H1 (cell line): ENCODE results near the gene CD44. TPM values are rescaled to one million over a fixed set of nuclear protein-coding genes. Genes with fewer than 3 reads are reported as not detected.

Experiments
- CTCF ChIA-PET: fragments of 300-600 bp; sonication (Branson Sonifier 250); formaldehyde crosslinking; loops from one replicate; lab custom pipeline; 2021; ENCODE audit not compliant: partially characterized antibody; lab: Charles Lee
- POLR2A ChIA-PET: fragments of 300-600 bp; sonication (Branson Sonifier 250); formaldehyde crosslinking; loops from one replicate; lab custom pipeline; 2021; ENCODE audit warnings: inconsistent platforms; ENCODE audit not compliant: partially characterized antibody; lab: Charles Lee
- DNase-seq, 2 experiments: peaks; one replicate each; pipeline versions ENCODE4 v3.0.0 to v3.0.0-alpha.2; 2010 to 2022; ENCODE audit warnings: low spot score in 2 of 2, low read depth in 1 of 2, mixed read lengths in 1 of 2
- FAIRE-seq: peaks from 2 replicates; lab custom pipeline; 2011; peaks lifted over from hg19 to GRCh38; lab: Jason Lieb, UNC
- H2AFZ ChIP-seq: 2 replicates; pipeline ENCODE4 v1.8.1; 2012; ENCODE audit warnings: low read length, inconsistent platforms
- H2AK5ac ChIP-seq: 2 replicates; pipeline ENCODE4 v1.6.1; 2013; ENCODE audit warnings: low read depth, low read length
- H2BK120ac ChIP-seq: replicated peaks from 2 replicates; pipeline ENCODE3; 2013; ENCODE audit warnings: low read depth, low read length, inconsistent platforms
- H2BK12ac ChIP-seq: 2 replicates; pipeline ENCODE4 v1.6.1; 2013; ENCODE audit warnings: low read depth, low read length
- H2BK15ac ChIP-seq: 2 replicates; pipeline ENCODE4 v1.6.1; 2013; ENCODE audit warnings: low read length
- H2BK20ac ChIP-seq: 2 replicates; pipeline ENCODE4 v1.6.1; 2013; ENCODE audit warnings: low read length
- H2BK5ac ChIP-seq: 2 replicates; pipeline ENCODE4 v1.6.1; 2013; ENCODE audit warnings: low read depth, low read length
- H3K14ac ChIP-seq: 2 replicates; pipeline ENCODE4 v1.6.1; 2013; ENCODE audit warnings: inconsistent platforms; ENCODE audit not compliant: insufficient read length
- H3K18ac ChIP-seq: 2 replicates; pipeline ENCODE4 v1.6.1; 2013; ENCODE audit warnings: low read length; ENCODE audit errors: extremely low read depth
- H3K23ac ChIP-seq: 2 replicates; pipeline ENCODE4 v1.6.1; 2013; ENCODE audit warnings: inconsistent platforms; ENCODE audit not compliant: insufficient read length
- H3K23me2 ChIP-seq: 2 replicates; pipeline ENCODE4 v1.6.1; 2013; ENCODE audit warnings: low read depth, low read length
- H3K27ac ChIP-seq: 2 replicates; pipeline ENCODE4 v1.6.1; 2011; ENCODE audit warnings: low read depth, low read length, inconsistent platforms
- H3K27me3 ChIP-seq, 4 experiments: replicated peaks in 1 of 4; 1 replicate in 1 of 4; 2 replicates in 3 of 4; pipeline versions ENCODE4 v1.6.1 to v1.8.1; 2011 to 2013; ENCODE audit warnings: low read length in 3 of 4, mild to moderate bottlenecking in 3 of 4, inconsistent platforms in 2 of 4, mixed read lengths in 2 of 4, moderate library complexity in 1 of 4; ENCODE audit not compliant: control insufficient read depth in 3 of 4, insufficient read depth in 3 of 4; ENCODE audit errors: extremely low read depth in 1 of 4
- H3K36me3 ChIP-seq, 4 experiments: 2 replicates each; pipeline versions ENCODE4 v1.6.1 to v1.8.1; 2011 to 2013; ENCODE audit warnings: mild to moderate bottlenecking in 4 of 4, low read length in 3 of 4, moderate library complexity in 2 of 4, control low read depth in 1 of 4, inconsistent platforms in 1 of 4; ENCODE audit not compliant: insufficient read depth in 4 of 4, control insufficient read depth in 2 of 4
- H3K4ac ChIP-seq: replicated peaks from 2 replicates; pipeline ENCODE3; 2013; ENCODE audit warnings: low read length, low read depth, mixed read lengths, inconsistent platforms; ENCODE audit not compliant: insufficient read length
- H3K4me1 ChIP-seq, 4 experiments: replicated peaks in 1 of 4; 1 replicate in 1 of 4; 2 replicates in 3 of 4; pipeline versions ENCODE4 v1.6.1 to v1.8.1; 2011 to 2013; ENCODE audit warnings: low read length in 3 of 4, inconsistent platforms in 2 of 4, mixed read lengths in 1 of 4; ENCODE audit not compliant: insufficient read depth in 4 of 4, control insufficient read depth in 3 of 4
- H3K4me2 ChIP-seq, 2 experiments: 2 replicates each; pipeline versions ENCODE4 v1.6.1 to v1.8.1; 2011 to 2013; ENCODE audit warnings: low read depth in 2 of 2, low read length in 2 of 2, control low read depth in 1 of 2, inconsistent platforms in 1 of 2, mild to moderate bottlenecking in 1 of 2; ENCODE audit not compliant: insufficient read depth in 1 of 2
- H3K4me3 ChIP-seq, 4 experiments: fragments of 200-600, 300-600 bp in 1 of 4; sonication (generic), shearing (Covaris generic), sonication (Bioruptor Twin) in 1 of 4; 2 replicates each; pipeline versions ENCODE4 v1.5.1 to v1.8.1; 2011 to 2016; ENCODE audit warnings: low read length in 4 of 4, low read depth in 3 of 4, control low read depth in 2 of 4, inconsistent platforms in 2 of 4, mild to moderate bottlenecking in 2 of 4, mixed read lengths in 1 of 4, moderate library complexity in 1 of 4; ENCODE audit not compliant: insufficient read depth in 2 of 4; ENCODE audit errors: extremely low read depth in 1 of 4
- H3K56ac ChIP-seq: replicated peaks from 2 replicates; pipeline ENCODE3; 2013; ENCODE audit warnings: low read depth, mild to moderate bottlenecking, mixed read lengths, low read length, inconsistent platforms; ENCODE audit not compliant: insufficient read length
- H3K79me1 ChIP-seq: 2 replicates; pipeline ENCODE4 v1.6.1; 2013; ENCODE audit warnings: low read depth, low read length, control low read depth
- H3K79me2 ChIP-seq, 2 experiments: 2 replicates each; pipeline versions ENCODE4 v1.6.1 to v1.8.1; 2012 to 2013; ENCODE audit warnings: low read length in 2 of 2, mild to moderate bottlenecking in 2 of 2, inconsistent platforms in 1 of 2; ENCODE audit not compliant: insufficient read depth in 2 of 2, control insufficient read depth in 1 of 2
- H3K9ac ChIP-seq, 4 experiments: replicated peaks in 1 of 4; 1 replicate in 1 of 4; 2 replicates in 3 of 4; pipeline versions ENCODE4 v1.6.1 to v1.8.1; 2011 to 2013; ENCODE audit warnings: low read depth in 3 of 4, low read length in 3 of 4, control low read depth in 2 of 4, mild to moderate bottlenecking in 2 of 4, moderate library complexity in 2 of 4, inconsistent platforms in 1 of 4; ENCODE audit errors: extremely low read depth in 1 of 4
- H3K9me3 ChIP-seq, 2 experiments: 2 replicates each; pipeline versions ENCODE4 v1.6.1 to v1.8.1; 2012 to 2013; ENCODE audit warnings: mild to moderate bottlenecking in 2 of 2, moderate library complexity in 2 of 2, control low read depth in 1 of 2, inconsistent platforms in 1 of 2, low read depth in 1 of 2, low read length in 1 of 2, mixed read lengths in 1 of 2; ENCODE audit not compliant: insufficient read depth in 2 of 2
- H4K20me1 ChIP-seq, 2 experiments: replicated peaks in 1 of 2; 2 replicates each; pipeline versions ENCODE3 to v1.8.1; 2011 to 2013; ENCODE audit warnings: inconsistent platforms in 2 of 2, low read length in 2 of 2, mild to moderate bottlenecking in 1 of 2; ENCODE audit not compliant: insufficient read depth in 2 of 2, control insufficient read depth in 1 of 2
- H4K5ac ChIP-seq: 2 replicates; pipeline ENCODE4 v1.6.1; 2013; ENCODE audit warnings: low read length, low read depth, mixed read lengths, inconsistent platforms; ENCODE audit not compliant: insufficient read length
- H4K8ac ChIP-seq: 2 replicates; pipeline ENCODE4 v1.8.0; 2013; ENCODE audit warnings: mild to moderate bottlenecking, moderate library complexity, low read length, inconsistent platforms; ENCODE audit not compliant: insufficient read depth; ENCODE audit errors: extremely low read depth
- H4K91ac ChIP-seq: replicated peaks from 2 replicates; pipeline ENCODE3; 2013; ENCODE audit warnings: low read length, mixed read lengths, inconsistent platforms; ENCODE audit not compliant: insufficient read length
- ASH2L ChIP-seq: fragments of 200-600, 300-600 bp; sonication (generic); IDR thresholded peaks from one replicate; pipeline ENCODE4 v1.7.1; 2017; ENCODE audit warnings: low read length
- BCL11A ChIP-seq, 2 experiments: IDR thresholded peaks; one replicate each; pipeline ENCODE4 v1.6.1; 2011; ENCODE audit warnings: low read depth in 2 of 2, low read length in 2 of 2, mild to moderate bottlenecking in 2 of 2
- KDM4A ChIP-seq: IDR thresholded peaks from one replicate; pipeline ENCODE4 v1.7.1; 2012; ENCODE audit warnings: low read depth, mild to moderate bottlenecking, moderate library complexity, low read length, inconsistent platforms; ENCODE audit not compliant: severe bottlenecking
- SIX5 ChIP-seq: IDR thresholded peaks from 2 replicates; pipeline ENCODE4 v1.6.1; 2011; ENCODE audit warnings: mild to moderate bottlenecking, low read depth, low read length
- SP4 ChIP-seq: IDR thresholded peaks from 2 replicates; pipeline ENCODE4 v1.6.1; 2012; ENCODE audit warnings: low read length, inconsistent platforms
- TAF1 ChIP-seq: IDR thresholded peaks from 2 replicates; pipeline ENCODE4 v1.6.1; 2011; ENCODE audit warnings: mild to moderate bottlenecking, low read depth, low read length
- TBP ChIP-seq: IDR thresholded peaks from 2 replicates; pipeline ENCODE4 v1.6.1; 2011; ENCODE audit warnings: low read depth, low read length, improper control_type of control experiment
- WGBS, 2 experiments: shearing (Covaris generic) in 1 of 2; methylation state at CpG; one replicate each; pipeline versions ENCODE4 v1.1.6 to v1.1.7; 2013 to 2015; ENCODE audit warnings: low lambda C conversion rate in 2 of 2, mixed read lengths in 2 of 2, inconsistent platforms in 1 of 2, low coverage in 1 of 2, missing lambda C conversion rate in 1 of 2; ENCODE audit not compliant: insufficient replicate concordance in 2 of 2, insufficient coverage in 1 of 2, insufficient read length in 1 of 2; ENCODE audit errors: extremely low coverage in 1 of 2, missing lambda C conversion rate in 1 of 2; 5-methylcytosine and 5-hydroxymethylcytosine counted together
- polyA plus RNA-seq, 7 experiments: library from polyadenylated mRNA; depleted of rRNA in 3 of 7; stranded (reverse) in 5 of 7; unstranded in 2 of 7; fragments of >200 nt in 5 of 7; fragments of 200-250 nt in 2 of 7; gene quantifications; 1 replicate in 5 of 7; 2 replicates in 1 of 7; 4 replicates in 1 of 7; pipeline versions ENCODE4 v1.2.1 to v1.2.3, GENCODE V29; 2011 to 2013; ENCODE audit warnings: missing spikeins in 2 of 7, mixed read lengths in 2 of 7
- total RNA-seq: library from RNA; stranded (reverse); fragmentation: NEBNext Ultra II Directional; extraction: Animal tissue kit (Norgen Biotek cat#: 25700); gene quantifications from 2 replicates; pipeline ENCODE4 v1.2.1, GENCODE V29; 2021

CD44 gene
- total and polyA plus RNA-seq, 2 of the 8 experiments (the other 6 are each of a cell fraction or from before 2014, with no cell fraction given): 11.8 to 13.7 TPM

GRCh38 chr11:35111161-35112055 lies 27.6 kb upstream of the CD44 start:
- Histone ChIP-seq H4K91ac (no peak overlapping the region), H3K14ac (no peak overlapping the region), H3K9me3 (peaks cover 0 to 11% of the 10 kb centered on the region in 2 experiments; a peak in 1 of 4 replicates), H3K4me1 (no peaks in the 10 kb centered on the region; a peak in 2 of 7 replicates), H2BK120ac (no peak overlapping the region), H3K27ac (no peak overlapping the region), H2BK15ac (no peak overlapping the region), H3K23ac (no peak overlapping the region), H3K79me2 (no peaks in the 10 kb centered on the region), H3K79me1 (no peaks in the 10 kb centered on the region), H3K4me3 (no peak overlapping the region), H4K20me1 (no peaks in the 10 kb centered on the region), H3K36me3 (no peaks in the 10 kb centered on the region), H2BK20ac (no peak overlapping the region), H3K9ac (no peak overlapping the region), H2AK5ac (no peak overlapping the region), H2BK12ac (no peak overlapping the region), H3K18ac (no peak overlapping the region), H3K4me2 (no peak overlapping the region), H2AFZ (no peak overlapping the region), H3K23me2 (no peaks in the 10 kb centered on the region; the same call in 1 of the 2 replicates), H3K4ac (no peak overlapping the region), H3K56ac (no peak overlapping the region), H4K5ac (no peak overlapping the region), H3K27me3 (no peaks in the 10 kb centered on the region), H2BK5ac (no peak overlapping the region), H4K8ac (no peak overlapping the region)
- CTCF ChIA-PET: interaction anchor here (0.6 to 1.1 kb wide), 2 partner anchors 9 to 71 kb away, joined by 3 to 4 read pairs; no protein-coding TSS in a partner anchor
- POLR2A ChIA-PET: no interaction called here
- DNase-seq: no peak
- TF ChIP-seq ASH2L (no peak), KDM4A (no peak), BCL11A (IDR thresholded peaks at IDR 0.05; ENCODE audit: low read depth in 2 of 2, low read length in 2 of 2) (no peak), SP4 (no peak), TBP (no peak), SIX5 (no peak), TAF1 (no peak)
- WGBS, 2 experiments: 86% methylated on average over 4 of the region's 4 CpGs; no CpG with 5 or more reads in 1 of the 2 experiments
- FAIRE-seq: no peak
